GM21825 (cell line): ENCODE data around the gene IL1R1.
"Not testable (repeated sequence)": the region's sequence is repeated elsewhere in the genome, so short reads cannot be mapped to it uniquely, and the experiment has no call there.

Source experiments
- ATAC-seq: cut with Tn5 transposase; IDR thresholded peaks from one replicate; pipeline ENCODE4 v1.9.1; 2021; ENCODE audit warnings: mild to moderate bottlenecking, moderate library complexity; ENCODE audit not compliant: unreplicated experiment

The IL1R1 gene

GRCh38 chr2:102110596-102111334 is 31.8 kb upstream of the IL1R1 start:
- no peak for ATAC-seq

- no peak for ATAC-seq
Observed at GRCh38 chr2:102111823-102112222, 30.7 kb upstream of the IL1R1 start.

GRCh38 chr2:102112271-102112670 is 30.3 kb upstream of the IL1R1 start:
- no peak for ATAC-seq

DNA sequence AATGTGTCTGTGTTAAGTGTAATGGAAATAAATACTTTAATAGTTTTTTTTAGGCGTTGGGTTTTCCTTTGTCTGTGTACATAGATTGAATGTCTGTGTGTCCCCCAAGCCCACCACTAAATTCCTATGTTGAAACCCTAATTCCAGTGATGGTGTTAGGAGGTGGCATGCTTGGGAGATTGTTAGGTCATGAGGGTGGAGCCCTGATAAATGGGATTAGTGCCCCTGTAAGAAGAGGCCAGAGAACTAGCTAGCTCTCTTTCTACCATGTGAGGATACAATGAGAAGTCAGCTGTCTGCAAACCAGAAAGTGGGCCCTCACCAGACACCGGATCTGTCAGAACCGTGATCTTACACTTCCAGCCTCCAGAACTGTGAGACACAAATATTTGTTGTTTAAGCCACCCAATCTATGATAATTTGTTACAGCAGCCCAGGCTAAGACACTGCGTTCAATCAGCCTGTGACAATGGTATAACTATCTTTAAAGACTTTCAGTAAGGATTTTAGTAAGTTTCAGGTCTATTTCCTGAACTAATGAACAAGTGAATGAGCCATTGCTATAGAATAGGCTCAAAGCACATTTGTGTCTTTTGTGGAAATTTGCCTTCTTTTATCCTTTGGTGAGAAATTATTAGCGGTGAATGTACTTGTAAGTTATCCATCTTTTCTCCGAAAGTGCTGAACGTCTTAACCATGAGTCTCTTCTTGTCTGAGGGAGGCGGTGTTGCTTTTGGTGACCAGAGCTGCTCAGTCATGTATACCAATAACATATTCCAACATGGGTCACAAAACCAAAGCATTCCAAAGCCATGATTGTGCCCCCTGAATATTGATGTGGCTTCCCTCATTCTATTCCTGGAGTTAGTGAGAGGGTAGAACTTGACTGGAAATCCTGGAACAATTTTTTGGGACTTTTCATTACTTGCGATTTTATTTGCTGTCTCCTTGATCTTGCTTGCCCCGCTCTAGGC is 29.6 kb upstream of the IL1R1 start:
- no peak for ATAC-seq

DNA sequence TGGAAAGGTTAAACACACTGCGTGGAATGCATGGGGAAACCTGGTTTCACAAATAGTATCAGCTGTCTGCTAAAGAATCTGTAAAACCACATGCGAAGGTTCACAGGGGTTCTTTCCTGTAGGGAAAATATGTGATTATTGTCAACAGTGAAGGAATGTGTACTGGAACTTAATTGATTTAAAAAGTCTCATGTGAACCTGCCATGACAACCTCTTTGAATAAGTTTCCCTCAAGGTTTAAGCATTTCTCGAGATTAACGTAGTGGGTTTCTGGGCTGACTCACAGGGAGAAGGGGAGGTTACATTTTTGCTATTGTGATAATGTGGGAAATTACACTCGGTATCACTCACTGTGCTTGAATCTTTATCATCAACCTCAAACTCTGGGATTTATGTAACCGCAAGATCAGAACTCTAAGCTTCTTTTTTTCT is 28.2 kb upstream of the IL1R1 start:
- ATAC-seq = no peak

GRCh38 chr2:102114851-102115497 is 27.6 kb upstream of the IL1R1 start:
- no peak for ATAC-seq

DNA sequence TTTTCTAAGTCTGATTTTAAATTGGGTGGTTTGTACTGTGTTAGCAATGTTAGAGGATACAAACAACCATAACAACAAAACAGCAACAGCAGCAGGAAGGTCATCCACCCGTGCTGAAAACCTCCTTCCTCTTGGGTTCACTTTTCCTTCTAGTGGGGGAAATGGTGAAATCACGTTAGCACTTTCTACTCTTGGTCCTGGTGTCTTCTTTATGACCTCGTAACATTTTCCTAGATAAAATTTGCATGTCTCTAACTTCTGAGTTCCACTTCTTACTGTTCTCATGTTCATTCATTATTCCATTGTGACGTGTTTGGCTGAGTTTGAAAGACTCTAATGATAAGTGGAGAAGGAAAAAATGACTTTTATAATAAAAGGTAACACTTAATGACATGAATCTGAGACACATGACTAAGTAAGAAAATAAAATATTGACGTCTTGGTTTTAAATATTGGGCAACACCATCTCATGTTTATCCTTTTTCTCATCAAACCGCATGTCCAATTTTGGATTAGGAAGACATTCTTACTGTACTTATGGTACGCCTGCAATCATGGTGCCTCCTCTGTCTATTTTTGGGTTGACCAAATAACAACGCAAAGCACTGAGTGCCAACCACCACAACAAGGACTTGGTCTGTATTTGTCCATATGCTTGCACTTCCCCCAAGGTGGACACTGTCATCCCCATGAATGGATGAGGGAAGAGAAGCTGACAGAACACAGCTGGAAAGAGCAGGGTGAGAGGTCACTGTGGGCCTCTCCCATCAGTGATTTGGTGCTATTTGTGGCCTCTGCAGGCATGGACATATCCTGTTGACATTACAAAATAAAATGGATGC is 25.7 kb upstream of the IL1R1 start:
- ATAC-seq = no peak

- ATAC-seq = no peak
Observed at GRCh38 chr2:102117472-102117858, 25.1 kb upstream of the IL1R1 start.

- ATAC-seq = no peak
Observed at GRCh38 chr2:102119255-102119654, 23.3 kb upstream of the IL1R1 start.

DNA sequence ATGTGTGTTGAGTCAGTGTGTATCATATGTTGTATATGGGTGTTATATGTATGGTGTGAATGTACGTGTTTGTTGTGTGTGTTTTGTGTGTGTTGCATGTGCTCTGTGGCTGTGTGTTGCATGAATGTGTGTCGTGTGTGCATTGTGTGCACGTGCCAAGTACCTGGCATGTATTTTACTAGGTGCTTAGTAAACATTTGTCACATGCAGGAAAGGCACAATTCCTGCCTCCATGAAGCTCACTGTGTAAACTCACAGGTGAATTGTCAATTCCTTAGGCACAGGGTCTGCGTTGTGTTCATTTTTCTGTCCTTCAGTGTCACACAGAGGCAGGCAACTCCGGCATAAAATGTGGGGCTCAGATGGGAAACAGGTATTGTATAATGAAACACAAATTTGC is 22.3 kb upstream of the IL1R1 start:
- no peak for ATAC-seq

DNA sequence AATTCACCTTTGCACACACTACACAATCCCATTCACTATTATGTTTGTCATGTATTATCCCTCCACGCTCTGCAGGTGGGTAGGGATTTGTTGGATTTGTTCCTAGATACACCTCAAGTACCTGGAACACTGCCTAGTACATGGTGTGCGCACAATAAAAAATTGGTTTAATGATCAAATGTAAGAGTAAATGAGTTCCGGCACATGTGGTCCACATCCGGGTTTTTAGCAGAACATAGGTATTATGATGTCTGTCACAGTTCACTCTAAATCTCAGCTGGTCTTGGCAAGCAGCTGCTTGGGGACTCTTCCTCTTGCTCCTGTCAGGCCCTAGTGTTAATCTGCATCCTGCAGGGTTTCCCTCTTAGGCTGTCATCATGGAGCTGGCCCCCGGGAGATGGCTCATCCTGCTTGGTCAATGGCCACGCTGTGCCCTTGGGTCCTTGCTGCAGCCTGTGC is 21.8 kb upstream of the IL1R1 start:
- ATAC-seq = no peak

- ATAC-seq = no peak
Observed at GRCh38 chr2:102122115-102122514, 20.4 kb upstream of the IL1R1 start.

DNA sequence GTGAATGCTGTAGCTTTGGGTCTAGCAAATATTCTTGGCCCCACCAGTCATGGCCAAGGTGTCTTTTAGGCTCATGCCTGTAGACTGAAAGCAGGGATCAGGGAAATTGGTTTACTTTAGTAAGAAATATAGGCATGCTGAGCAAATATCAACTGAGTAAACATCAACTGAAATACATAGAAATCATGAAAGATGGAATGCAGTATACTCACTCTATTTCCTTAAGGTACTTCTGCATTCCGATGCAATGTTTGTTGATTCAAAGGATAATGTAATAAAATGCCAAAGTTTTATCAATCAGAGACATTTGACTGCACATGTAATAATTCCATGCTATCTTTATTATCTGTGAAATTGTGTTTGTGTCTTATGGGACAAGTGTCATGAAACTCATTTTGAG is 19.6 kb upstream of the IL1R1 start:
- ATAC-seq = no peak

DNA sequence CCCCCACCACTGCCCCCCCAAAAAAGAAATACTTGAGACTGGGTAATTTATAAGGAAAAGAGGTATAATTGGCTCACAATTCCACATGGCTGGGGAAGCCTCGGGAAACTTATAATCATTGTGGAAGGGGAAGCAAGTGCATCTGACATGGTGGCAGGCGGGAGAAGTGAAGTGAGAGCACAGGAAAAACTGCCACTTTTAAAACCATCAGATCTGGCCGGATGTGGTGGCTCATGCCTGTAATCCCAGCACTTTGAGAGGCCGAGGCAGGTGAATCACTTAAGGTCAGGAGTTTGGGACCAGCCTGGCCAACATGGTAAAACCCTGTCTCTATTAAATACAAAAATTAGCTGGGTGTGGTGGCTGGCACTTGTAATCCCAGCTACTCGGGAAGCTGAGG is 18.1 kb upstream of the IL1R1 start:
- not testable (repeated sequence) for ATAC-seq

GRCh38 chr2:102126169-102126568 is 16.4 kb upstream of the IL1R1 start:
- ATAC-seq = no peak

DNA sequence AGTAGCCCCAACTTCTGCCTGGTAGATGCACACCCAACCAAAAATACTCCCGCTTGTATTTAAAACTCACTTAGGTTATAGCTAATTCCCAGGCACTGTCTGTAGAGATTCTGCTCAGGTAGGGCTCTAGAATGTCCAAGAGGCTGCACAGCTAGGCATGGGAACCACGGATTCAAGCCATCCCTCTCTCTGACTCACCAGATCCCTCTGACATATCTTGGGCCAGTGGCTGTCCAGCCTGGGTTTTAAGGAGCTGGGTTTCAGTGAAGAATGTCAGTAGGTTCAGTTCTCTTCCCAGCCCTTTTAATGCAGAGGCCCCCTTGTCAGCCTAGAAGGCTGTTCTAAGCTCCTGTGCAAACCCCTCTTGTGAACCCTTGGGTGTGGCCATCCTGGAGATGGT is 15.9 kb upstream of the IL1R1 start:
- no peak for ATAC-seq

GRCh38 chr2:102129082-102129481 is 13.5 kb upstream of the IL1R1 start:
- ATAC-seq = no peak

DNA sequence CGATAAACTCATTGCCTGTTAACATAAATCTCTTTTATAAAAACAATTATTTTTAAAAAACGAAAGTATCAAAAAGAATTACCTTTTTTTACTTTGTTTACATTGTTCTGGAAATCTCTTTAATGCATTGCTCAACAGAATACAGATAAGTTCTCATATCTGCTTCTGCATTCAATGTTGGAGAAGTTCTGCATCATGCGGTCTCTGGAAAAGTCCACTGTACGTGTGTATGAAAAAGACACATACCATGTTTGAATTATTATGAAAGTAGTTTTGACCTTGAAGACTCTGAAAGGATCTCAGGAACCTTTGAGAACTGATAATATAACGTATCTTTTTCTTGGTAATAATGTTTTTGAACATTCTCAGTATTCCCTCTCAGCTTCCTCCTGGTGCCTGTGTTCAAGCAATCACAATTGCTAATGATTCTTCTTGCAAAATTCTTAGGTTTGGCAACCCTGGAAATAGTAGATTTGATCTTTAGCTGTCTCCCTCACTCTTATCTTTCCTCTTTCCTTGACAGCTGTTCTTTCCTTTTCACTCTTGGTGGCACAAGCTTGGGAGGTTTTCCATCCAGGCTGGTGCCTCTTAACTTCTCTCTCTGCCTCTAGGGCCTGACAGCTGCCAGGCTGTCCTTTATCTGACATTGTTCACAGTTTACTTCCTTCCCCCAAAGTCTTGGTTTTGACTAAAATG is 12.4 kb upstream of the IL1R1 start:
- no peak for ATAC-seq

- no peak for ATAC-seq
Observed at GRCh38 chr2:102130647-102130991, 11.9 kb upstream of the IL1R1 start.

- ATAC-seq = no peak
Observed at GRCh38 chr2:102131564-102131963, 11.0 kb upstream of the IL1R1 start.
